ENCODE measurements around the gene TOP1.
A peak's percentile ranks its signal among the peaks of the same experiment; 100 is the strongest.

The TOP1 gene

DNA sequence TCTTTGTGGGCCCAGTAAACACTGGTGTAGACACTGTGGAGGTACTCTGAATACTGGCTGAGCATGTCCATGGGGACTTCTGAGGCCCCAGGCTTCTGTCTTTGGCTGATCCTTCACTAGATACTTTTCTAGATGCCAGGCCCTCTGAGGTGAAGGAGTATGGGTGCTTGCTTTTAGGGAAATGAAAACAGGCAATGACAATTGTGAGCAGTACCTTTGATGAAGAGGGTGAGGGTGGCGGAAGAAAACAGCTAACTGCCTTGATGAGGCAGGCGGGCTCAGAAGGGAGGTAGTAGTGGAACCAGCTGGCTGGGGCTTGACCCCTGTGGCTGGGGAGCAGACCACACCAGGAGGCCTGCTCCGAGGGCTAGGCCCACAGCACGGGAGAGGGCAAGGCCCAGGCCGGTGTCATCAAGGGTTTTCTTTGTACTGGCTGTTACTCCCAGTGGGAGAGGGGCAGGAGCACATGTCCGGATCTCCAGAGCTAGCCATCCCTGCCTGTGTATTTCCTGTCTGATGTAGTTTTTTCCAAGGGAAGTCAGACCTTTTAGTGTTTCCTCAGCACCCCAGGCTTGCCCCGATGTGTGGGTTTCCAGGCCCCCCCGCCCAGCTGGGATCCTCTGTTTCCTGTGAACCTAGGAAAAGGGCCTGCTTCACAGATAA is 112.7 kb downstream of the TOP1 start:
- H3K36me3 ChIP-seq (ENCODE audit: control insufficient read depth in 1 of 2, insufficient read depth in 2 of 2, low read length in 2 of 2), result peaks cover 0 to 1% of the 10 kb centered on the region in 2 donors
- peaks cover 66 to 73% of the 10 kb centered on the region in 2 donors for H3K4me1 ChIP-seq (ENCODE audit: control insufficient read depth in 1 of 2, insufficient read depth in 2 of 2, low read length in 2 of 2)
- no peaks in the 10 kb centered on the region for H3K27me3 ChIP-seq (ENCODE audit: control insufficient read depth in 1 of 2, insufficient read depth in 2 of 2, low read length in 2 of 2)
- H3K4me3 ChIP-seq (ENCODE audit: low read depth in 1 of 2, low read length in 2 of 2), result peak overlapping the region in 1 of 2 donors; percentile 74
- H3K9me3 ChIP-seq (ENCODE audit: control insufficient read depth in 1 of 2, low read length in 2 of 2), result no peaks in the 10 kb centered on the region
- H3K9ac ChIP-seq (ENCODE audit: low read depth in 1 of 2, low read length in 2 of 2), result peak overlapping the region; percentile 28 to 49
- no peak overlapping the region for H3K27ac ChIP-seq (ENCODE audit: low read depth, low read length)

DNA sequence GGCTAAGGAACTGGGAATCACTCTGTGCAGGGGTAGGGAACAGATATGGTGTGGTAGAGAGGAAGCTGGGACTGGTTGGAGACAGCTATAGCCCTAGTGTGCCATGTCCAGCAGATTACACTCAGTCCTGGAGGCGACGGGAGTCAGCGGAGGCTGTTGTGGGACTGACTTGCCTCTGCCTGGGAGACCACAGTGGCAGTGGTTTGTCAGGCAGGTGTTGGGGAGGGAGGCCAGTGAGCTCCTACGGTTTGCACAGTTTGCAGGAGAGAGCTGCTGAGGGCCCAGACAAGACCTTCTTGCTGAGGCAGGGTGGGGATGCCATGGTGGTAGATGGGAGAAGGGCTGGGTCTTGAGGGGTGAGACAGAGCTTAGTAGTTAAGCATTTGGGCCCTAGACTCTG is 113.6 kb downstream of the TOP1 start:
- peak overlapping the region; percentile 25 to 28 for H3K9ac ChIP-seq (ENCODE audit: low read depth in 1 of 2, low read length in 2 of 2)
- no peak overlapping the region for H3K27ac ChIP-seq (ENCODE audit: low read depth, low read length)
- no peaks in the 10 kb centered on the region for H3K27me3 ChIP-seq (ENCODE audit: control insufficient read depth in 1 of 2, insufficient read depth in 2 of 2, low read length in 2 of 2)
- H3K36me3 ChIP-seq (ENCODE audit: control insufficient read depth in 1 of 2, insufficient read depth in 2 of 2, low read length in 2 of 2), result peaks cover 0 to 3% of the 10 kb centered on the region in 2 donors
- peak overlapping the region in 1 of 2 donors; percentile 16 for H3K4me3 ChIP-seq (ENCODE audit: low read depth in 1 of 2, low read length in 2 of 2)
- H3K9me3 ChIP-seq (ENCODE audit: control insufficient read depth in 1 of 2, low read length in 2 of 2), result no peaks in the 10 kb centered on the region
- H3K4me1 ChIP-seq (ENCODE audit: control insufficient read depth in 1 of 2, insufficient read depth in 2 of 2, low read length in 2 of 2), result peaks cover 73 to 79% of the 10 kb centered on the region in 2 donors

DNA sequence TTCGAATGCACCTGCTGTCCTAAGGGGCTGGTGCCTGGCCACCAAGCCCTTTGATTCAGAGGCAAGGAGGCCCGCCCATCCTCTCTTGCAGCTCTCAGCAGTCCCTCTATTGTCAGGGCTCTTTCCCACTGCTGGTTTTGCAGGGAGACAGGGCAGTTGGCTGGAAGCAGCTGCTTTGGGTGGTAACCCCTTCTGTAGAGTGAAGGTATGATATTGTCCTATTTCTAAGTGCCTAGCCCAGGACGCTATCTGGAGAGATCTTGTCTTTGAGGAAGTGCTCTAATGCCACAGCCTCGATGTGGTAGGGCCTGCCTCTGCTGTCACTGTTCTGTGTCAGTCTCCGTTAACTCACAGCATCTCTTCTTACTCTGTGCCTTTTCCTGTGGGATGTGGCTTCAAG is 114.3 kb downstream of the TOP1 start:
- H3K4me1 ChIP-seq (ENCODE audit: control insufficient read depth in 1 of 2, insufficient read depth in 2 of 2, low read length in 2 of 2), result peaks cover 77 to 85% of the 10 kb centered on the region in 2 donors
- no peak overlapping the region for H3K4me3 ChIP-seq (ENCODE audit: low read depth in 1 of 2, low read length in 2 of 2)
- no peak overlapping the region for H3K27ac ChIP-seq (ENCODE audit: low read depth, low read length)
- no peaks in the 10 kb centered on the region for H3K9me3 ChIP-seq (ENCODE audit: control insufficient read depth in 1 of 2, low read length in 2 of 2)
- no peak overlapping the region for H3K9ac ChIP-seq (ENCODE audit: low read depth in 1 of 2, low read length in 2 of 2)
- peaks cover 0 to 3% of the 10 kb centered on the region in 2 donors for H3K36me3 ChIP-seq (ENCODE audit: control insufficient read depth in 1 of 2, insufficient read depth in 2 of 2, low read length in 2 of 2)
- H3K27me3 ChIP-seq (ENCODE audit: control insufficient read depth in 1 of 2, insufficient read depth in 2 of 2, low read length in 2 of 2), result no peaks in the 10 kb centered on the region

DNA sequence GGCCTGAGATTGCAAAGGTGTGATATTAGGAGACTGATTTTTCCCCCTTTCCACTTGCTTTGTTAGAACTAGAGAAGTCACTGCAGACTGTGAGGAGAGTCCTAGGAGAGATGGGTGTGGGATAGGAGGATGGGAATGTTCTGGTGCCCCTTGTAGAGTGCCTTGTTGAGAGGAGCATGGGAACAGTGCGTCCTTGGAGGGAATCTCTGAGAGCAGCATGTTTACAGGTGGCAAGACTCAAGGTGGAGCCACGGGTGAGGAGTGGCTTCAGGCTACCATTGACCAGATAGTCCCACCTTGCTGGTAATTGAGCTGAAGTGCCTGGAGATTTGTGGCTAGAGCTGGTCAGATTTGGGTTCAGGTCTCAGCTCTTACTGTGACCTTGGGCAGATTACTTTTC is 114.7 kb downstream of the TOP1 start:
- Histone ChIP-seq H3K36me3 (ENCODE audit: control insufficient read depth in 1 of 2, insufficient read depth in 2 of 2, low read length in 2 of 2) (peaks cover 0 to 3% of the 10 kb centered on the region in 2 donors), H3K4me3 (ENCODE audit: low read depth in 1 of 2, low read length in 2 of 2) (no peak overlapping the region), H3K27me3 (ENCODE audit: control insufficient read depth in 1 of 2, insufficient read depth in 2 of 2, low read length in 2 of 2) (no peaks in the 10 kb centered on the region), H3K27ac (ENCODE audit: low read depth, low read length) (no peak overlapping the region), H3K4me1 (ENCODE audit: control insufficient read depth in 1 of 2, insufficient read depth in 2 of 2, low read length in 2 of 2) (peaks cover 81 to 85% of the 10 kb centered on the region in 2 donors), H3K9me3 (ENCODE audit: control insufficient read depth in 1 of 2, low read length in 2 of 2) (no peaks in the 10 kb centered on the region), H3K9ac (ENCODE audit: low read depth in 1 of 2, low read length in 2 of 2) (no peak overlapping the region)

DNA sequence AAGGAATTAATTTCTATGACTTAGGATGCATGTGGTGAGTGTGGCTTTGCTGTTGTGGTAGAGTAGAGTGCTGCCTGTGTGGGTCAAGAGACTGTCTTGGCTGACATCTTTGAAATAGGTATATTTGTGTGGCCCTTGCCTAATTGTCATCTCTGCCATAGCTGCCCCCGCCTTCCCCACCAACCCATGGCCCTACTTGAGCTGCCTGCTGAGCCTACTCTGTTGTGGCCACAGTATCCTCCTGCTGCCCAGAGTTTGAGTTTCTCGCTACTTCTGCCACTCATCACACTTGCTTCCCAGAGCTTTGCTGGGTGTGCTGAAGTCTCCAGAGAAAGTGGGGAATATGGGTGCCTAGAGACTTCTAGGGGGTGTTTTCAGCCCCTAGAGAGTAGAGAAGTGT is 116.7 kb downstream of the TOP1 start:
- H3K27me3 ChIP-seq (ENCODE audit: control insufficient read depth in 1 of 2, insufficient read depth in 2 of 2, low read length in 2 of 2), result no peaks in the 10 kb centered on the region
- no peak overlapping the region for H3K27ac ChIP-seq (ENCODE audit: low read depth, low read length)
- peaks cover 0 to 3% of the 10 kb centered on the region in 2 donors for H3K36me3 ChIP-seq (ENCODE audit: control insufficient read depth in 1 of 2, insufficient read depth in 2 of 2, low read length in 2 of 2)
- H3K9me3 ChIP-seq (ENCODE audit: control insufficient read depth in 1 of 2, low read length in 2 of 2), result no peaks in the 10 kb centered on the region
- no peak overlapping the region for H3K9ac ChIP-seq (ENCODE audit: low read depth in 1 of 2, low read length in 2 of 2)
- peaks cover 83 to 85% of the 10 kb centered on the region in 2 donors for H3K4me1 ChIP-seq (ENCODE audit: control insufficient read depth in 1 of 2, insufficient read depth in 2 of 2, low read length in 2 of 2)
- H3K4me3 ChIP-seq (ENCODE audit: low read depth in 1 of 2, low read length in 2 of 2), result no peak overlapping the region

DNA sequence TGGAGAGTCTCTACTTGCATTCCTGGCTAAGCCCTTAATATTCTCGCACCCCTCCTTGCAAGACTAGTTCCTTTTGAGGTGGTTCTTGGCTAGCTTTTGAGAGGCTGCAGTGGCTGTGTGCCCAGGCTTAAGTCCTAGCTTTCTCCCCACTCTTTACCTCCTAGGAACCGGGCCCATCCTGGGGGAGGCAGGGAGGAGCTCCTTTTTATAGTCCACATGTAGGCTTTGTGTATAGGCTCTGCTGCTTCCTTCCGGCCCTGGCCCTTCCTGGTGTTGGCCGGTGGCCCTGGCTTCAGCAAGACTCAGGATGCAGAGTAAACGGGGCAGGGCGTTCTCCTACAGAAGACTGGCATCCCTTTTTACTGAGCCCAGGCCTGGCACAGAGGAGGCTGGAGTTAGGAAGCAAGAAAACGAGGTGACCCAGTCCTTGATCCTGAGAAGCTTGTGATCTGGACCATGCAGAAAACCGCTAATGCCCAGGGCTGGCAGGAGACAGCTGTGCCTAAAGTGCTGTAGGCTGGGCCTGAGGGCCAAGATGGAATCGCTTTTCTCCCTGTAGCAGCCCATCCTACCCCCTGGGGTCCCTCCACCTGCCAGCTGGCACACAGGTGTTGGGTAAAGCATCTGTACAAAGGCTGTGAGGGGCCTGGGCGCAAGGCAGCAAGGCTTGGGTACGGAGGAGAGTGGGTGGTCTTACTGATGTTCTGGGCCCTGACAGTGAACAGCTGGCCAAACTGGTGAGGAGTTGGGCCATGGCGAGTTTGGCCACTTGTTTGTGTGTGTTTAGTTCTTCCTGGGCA is 117.4 kb downstream of the TOP1 start:
- no peak overlapping the region for H3K4me3 ChIP-seq (ENCODE audit: low read depth in 1 of 2, low read length in 2 of 2)
- H3K36me3 ChIP-seq (ENCODE audit: control insufficient read depth in 1 of 2, insufficient read depth in 2 of 2, low read length in 2 of 2), result peaks cover 0 to 3% of the 10 kb centered on the region in 2 donors
- no peaks in the 10 kb centered on the region for H3K9me3 ChIP-seq (ENCODE audit: control insufficient read depth in 1 of 2, low read length in 2 of 2)
- peaks cover 83 to 85% of the 10 kb centered on the region in 2 donors for H3K4me1 ChIP-seq (ENCODE audit: control insufficient read depth in 1 of 2, insufficient read depth in 2 of 2, low read length in 2 of 2)
- no peaks in the 10 kb centered on the region for H3K27me3 ChIP-seq (ENCODE audit: control insufficient read depth in 1 of 2, insufficient read depth in 2 of 2, low read length in 2 of 2)
- no peak overlapping the region for H3K9ac ChIP-seq (ENCODE audit: low read depth in 1 of 2, low read length in 2 of 2)
- H3K27ac ChIP-seq (ENCODE audit: low read depth, low read length), result no peak overlapping the region

DNA sequence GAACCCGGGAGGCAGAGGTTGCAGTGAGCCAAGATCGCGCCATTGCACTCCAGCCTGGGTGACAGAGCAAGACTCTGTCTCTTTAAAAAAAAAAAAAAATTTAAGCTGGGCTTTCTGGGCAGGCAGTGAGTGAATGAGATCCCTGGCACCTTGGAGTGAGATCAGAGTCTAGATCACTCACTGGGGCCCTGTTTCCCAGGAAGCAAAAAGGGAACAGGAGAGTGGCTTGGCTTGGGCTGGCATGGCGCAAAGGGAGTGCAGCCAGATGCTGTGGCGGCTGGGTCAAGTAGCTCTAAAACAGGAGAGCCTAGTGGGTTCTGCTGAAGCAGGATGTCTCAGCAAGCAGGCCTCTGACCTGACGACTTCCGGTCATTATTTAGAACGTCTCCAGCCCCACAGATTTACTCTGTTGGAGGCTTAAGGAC is 119.2 kb downstream of the TOP1 start:
- Histone ChIP-seq H3K36me3 (ENCODE audit: control insufficient read depth in 1 of 2, insufficient read depth in 2 of 2, low read length in 2 of 2) (peaks cover 0 to 3% of the 10 kb centered on the region in 2 donors), H3K27ac (ENCODE audit: low read depth, low read length) (peak overlapping the region; percentile 26), H3K4me3 (ENCODE audit: low read depth in 1 of 2, low read length in 2 of 2) (peak overlapping the region; percentile 17 to 18), H3K9me3 (ENCODE audit: control insufficient read depth in 1 of 2, low read length in 2 of 2) (no peaks in the 10 kb centered on the region), H3K27me3 (ENCODE audit: control insufficient read depth in 1 of 2, insufficient read depth in 2 of 2, low read length in 2 of 2) (no peaks in the 10 kb centered on the region), H3K4me1 (ENCODE audit: control insufficient read depth in 1 of 2, insufficient read depth in 2 of 2, low read length in 2 of 2) (peaks cover 81 to 82% of the 10 kb centered on the region in 2 donors), H3K9ac (ENCODE audit: low read depth in 1 of 2, low read length in 2 of 2) (no peak overlapping the region)

DNA sequence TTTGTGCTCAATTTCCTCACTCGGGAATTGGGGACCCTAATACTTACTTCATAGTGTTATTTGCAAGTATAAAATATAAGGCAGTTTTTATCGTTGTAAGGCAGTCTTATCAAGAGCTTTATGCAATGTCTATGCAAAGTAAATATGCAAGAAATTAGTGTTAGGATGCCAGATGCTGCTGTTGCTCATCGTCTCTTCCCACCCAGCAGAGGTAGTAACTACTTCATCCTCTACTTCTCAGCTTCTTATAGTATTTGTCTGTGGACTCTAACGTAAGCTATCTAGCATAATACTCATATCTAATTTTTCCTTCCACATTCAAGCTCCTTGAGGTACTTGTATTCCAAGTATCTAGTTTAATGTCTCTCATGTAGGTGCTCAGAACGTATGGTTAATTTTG is 120.3 kb downstream of the TOP1 start:
- Histone ChIP-seq H3K27me3 (ENCODE audit: control insufficient read depth in 1 of 2, insufficient read depth in 2 of 2, low read length in 2 of 2) (no peaks in the 10 kb centered on the region), H3K9me3 (ENCODE audit: control insufficient read depth in 1 of 2, low read length in 2 of 2) (no peaks in the 10 kb centered on the region), H3K36me3 (ENCODE audit: control insufficient read depth in 1 of 2, insufficient read depth in 2 of 2, low read length in 2 of 2) (peaks cover 0 to 3% of the 10 kb centered on the region in 2 donors), H3K9ac (ENCODE audit: low read depth in 1 of 2, low read length in 2 of 2) (no peak overlapping the region), H3K4me1 (ENCODE audit: control insufficient read depth in 1 of 2, insufficient read depth in 2 of 2, low read length in 2 of 2) (peaks cover 76 to 77% of the 10 kb centered on the region in 2 donors), H3K27ac (ENCODE audit: low read depth, low read length) (no peak overlapping the region), H3K4me3 (ENCODE audit: low read depth in 1 of 2, low read length in 2 of 2) (no peak overlapping the region)

DNA sequence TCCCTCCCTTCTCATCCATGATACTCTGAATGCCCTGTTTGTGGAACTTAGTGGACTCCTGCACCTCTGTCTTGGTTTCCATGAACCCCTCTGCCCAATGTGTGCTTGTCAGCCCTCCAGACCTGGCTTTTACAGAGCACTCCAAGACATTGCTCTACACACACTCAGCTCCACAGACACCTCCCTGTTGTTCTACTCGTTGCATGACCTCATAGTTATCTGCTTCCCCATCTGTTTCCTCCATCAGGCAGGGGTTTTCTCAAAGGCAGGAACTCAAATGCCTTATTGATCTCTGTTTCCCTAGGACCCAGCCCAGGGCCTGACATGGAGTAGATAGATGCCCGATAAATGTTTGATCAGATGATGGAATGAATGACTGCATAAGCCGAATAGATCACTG is 122.0 kb downstream of the TOP1 start:
- no peak overlapping the region for H3K27ac ChIP-seq (ENCODE audit: low read depth, low read length)
- H3K9ac ChIP-seq (ENCODE audit: low read depth in 1 of 2, low read length in 2 of 2), result no peak overlapping the region
- peaks cover 67 to 77% of the 10 kb centered on the region in 2 donors for H3K4me1 ChIP-seq (ENCODE audit: control insufficient read depth in 1 of 2, insufficient read depth in 2 of 2, low read length in 2 of 2)

DNA sequence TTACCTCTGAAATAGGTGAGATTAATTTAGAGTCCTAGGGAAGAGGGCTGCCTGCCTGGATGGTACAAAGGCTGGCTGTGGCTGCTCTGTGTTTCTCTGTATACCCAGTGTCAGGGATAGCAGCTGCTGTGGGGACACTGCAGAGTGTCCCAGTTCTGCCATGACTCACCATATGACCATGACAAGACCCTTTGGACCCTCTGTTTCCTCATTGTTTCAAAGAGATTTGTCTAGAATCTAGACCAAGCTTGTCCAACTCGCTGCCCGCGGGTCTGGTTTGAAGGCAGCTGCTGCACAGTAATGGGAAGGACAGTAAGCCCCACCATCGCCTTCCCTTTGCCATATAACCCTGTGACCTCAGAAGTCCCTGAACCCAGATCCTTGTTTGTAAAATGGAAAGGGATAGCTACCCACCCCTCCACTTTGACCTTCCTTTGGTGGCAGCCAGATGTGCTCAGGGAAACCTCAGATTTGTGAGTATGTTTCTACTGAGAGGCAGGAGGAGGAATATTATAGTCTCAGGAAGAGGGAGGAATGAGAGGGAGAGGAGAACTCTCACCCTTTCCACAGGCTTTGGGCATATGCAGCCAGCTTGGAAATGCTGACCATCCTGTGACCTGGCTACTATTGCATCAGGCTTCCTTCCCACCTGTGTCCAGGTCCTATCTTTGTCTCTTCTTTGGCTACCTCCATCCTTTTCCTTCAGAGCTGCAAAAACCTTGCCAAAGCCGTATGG is 122.7 kb downstream of the TOP1 start:
- Histone ChIP-seq H3K9ac (ENCODE audit: low read depth in 1 of 2, low read length in 2 of 2) (no peak overlapping the region), H3K27me3 (ENCODE audit: control insufficient read depth in 1 of 2, insufficient read depth in 2 of 2, low read length in 2 of 2) (no peaks in the 10 kb centered on the region), H3K36me3 (ENCODE audit: control insufficient read depth in 1 of 2, insufficient read depth in 2 of 2, low read length in 2 of 2) (peaks cover 0 to 1% of the 10 kb centered on the region in 2 donors), H3K4me1 (ENCODE audit: control insufficient read depth in 1 of 2, insufficient read depth in 2 of 2, low read length in 2 of 2) (peaks cover 67 to 74% of the 10 kb centered on the region in 2 donors), H3K9me3 (ENCODE audit: control insufficient read depth in 1 of 2, low read length in 2 of 2) (no peaks in the 10 kb centered on the region), H3K4me3 (ENCODE audit: low read depth in 1 of 2, low read length in 2 of 2) (no peak overlapping the region), H3K27ac (ENCODE audit: low read depth, low read length) (no peak overlapping the region)

More for the DNA sequence above, 122.0 kb downstream of the TOP1 start:
- H3K4me3 ChIP-seq (ENCODE audit: low read depth in 1 of 2, low read length in 2 of 2), result peak overlapping the region in 1 of 2 donors; percentile 9
- H3K27me3 ChIP-seq (ENCODE audit: control insufficient read depth in 1 of 2, insufficient read depth in 2 of 2, low read length in 2 of 2), result no peaks in the 10 kb centered on the region
- H3K36me3 ChIP-seq (ENCODE audit: control insufficient read depth in 1 of 2, insufficient read depth in 2 of 2, low read length in 2 of 2), result peaks cover 0 to 3% of the 10 kb centered on the region in 2 donors
- H3K9me3 ChIP-seq (ENCODE audit: control insufficient read depth in 1 of 2, low read length in 2 of 2), result no peaks in the 10 kb centered on the region

All from duodenal mucosa (tissue), 2 donors.